ENCODE results near the gene ZDHHC11B. TPM values are rescaled to one million over a fixed set of nuclear protein-coding genes. Genes with fewer than 3 reads are reported as not detected.
"Not testable (repeated sequence)": the region's sequence is repeated elsewhere in the genome, so short reads cannot be mapped to it uniquely, and the experiment has no call there.

Gene ZDHHC11B
- total RNA-seq, 1 experiment from 2014 or later = 1.4 TPM

GRCh38 chr5:772547-772890 is 12.0 kb downstream of the ZDHHC11B start:
- not testable (repeated sequence) for H3K4me1 Mint-ChIP-seq

GRCh38 chr5:771841-772546 is 12.5 kb downstream of the ZDHHC11B start:
- no CpG with 5 or more reads among the region's 31 CpGs for WGBS (ENCODE audit: extremely low coverage, insufficient read length, low lambda C conversion rate)
- H2BK12ac ChIP-seq (ENCODE audit: insufficient read length, low read depth, low read length); H3K4me3 Mint-ChIP-seq; H2AFZ ChIP-seq (ENCODE audit: low read length); H4K8ac ChIP-seq (replicated peaks; ENCODE audit: insufficient read length, low read depth, low read length); H3K4me1 ChIP-seq (ENCODE audit: insufficient read depth, low read length); H3K9me3 ChIP-seq (ENCODE audit: control insufficient read depth, low read depth, low read length); H3K4me1 Mint-ChIP-seq; H2BK20ac ChIP-seq (ENCODE audit: low read depth, low read length, poor library complexity, severe bottlenecking); H3K9ac ChIP-seq (ENCODE audit: extremely low read depth, insufficient read length, low read length); H2BK5ac ChIP-seq (ENCODE audit: insufficient read length, low read length); H4K91ac ChIP-seq (ENCODE audit: insufficient read length, low read depth, low read length); H2BK15ac ChIP-seq (ENCODE audit: low read depth, low read length); H3K56ac ChIP-seq (ENCODE audit: insufficient read length, low read depth, low read length); H4K5ac ChIP-seq (ENCODE audit: insufficient read length, low read depth, low read length); H3K14ac ChIP-seq (ENCODE audit: insufficient read depth, low read length); H3T11ph ChIP-seq (ENCODE audit: low read length); H3K4me2 ChIP-seq (ENCODE audit: insufficient read depth, insufficient read length, low read length); DNase-seq; H3K23me2 ChIP-seq (ENCODE audit: insufficient read length, low read depth, low read length, poor library complexity, severe bottlenecking); H3K23ac ChIP-seq (ENCODE audit: insufficient read length, low read depth, low read length); H3K27ac ChIP-seq (ENCODE audit: insufficient read length, low read depth, low read length); H3K27ac Mint-ChIP-seq; H3K79me1 ChIP-seq (ENCODE audit: insufficient read depth, low read depth, low read length, poor library complexity, severe bottlenecking); H3K9me3 Mint-ChIP-seq; H3K36me3 Mint-ChIP-seq (ENCODE audit: insufficient read depth in 1 of 3, low read depth in 3 of 3); H3K79me2 ChIP-seq (ENCODE audit: insufficient read depth, low read length); H3K27me3 Mint-ChIP-seq (ENCODE audit: low read depth); H2BK120ac ChIP-seq (ENCODE audit: low read depth, low read length, poor library complexity, severe bottlenecking); H3K4ac ChIP-seq (ENCODE audit: low read depth, low read length); H4K20me1 ChIP-seq (ENCODE audit: control insufficient read depth, insufficient read depth, insufficient read length); H3K27me3 ChIP-seq (ENCODE audit: insufficient read depth, low read length); H3K18ac ChIP-seq (ENCODE audit: insufficient read length, low read depth, low read length); H2AK5ac ChIP-seq (ENCODE audit: insufficient read length, low read length): not testable (repeated sequence)

More at GRCh38 chr5:772547-772890, 12.0 kb downstream of the ZDHHC11B start:
- not testable (repeated sequence) for H3K36me3 Mint-ChIP-seq (ENCODE audit: insufficient read depth in 1 of 3, low read depth in 3 of 3); H2BK15ac ChIP-seq (ENCODE audit: low read depth, low read length); H3K4me3 Mint-ChIP-seq; H3K79me1 ChIP-seq (ENCODE audit: insufficient read depth, low read depth, low read length, poor library complexity, severe bottlenecking); H3K23ac ChIP-seq (ENCODE audit: insufficient read length, low read depth, low read length); H4K20me1 ChIP-seq (ENCODE audit: control insufficient read depth, insufficient read depth, insufficient read length); H3K9me3 ChIP-seq (ENCODE audit: control insufficient read depth, low read depth, low read length); H4K8ac ChIP-seq (replicated peaks; ENCODE audit: insufficient read length, low read depth, low read length); H3K27me3 ChIP-seq (ENCODE audit: insufficient read depth, low read length); H3K4me2 ChIP-seq (ENCODE audit: insufficient read depth, insufficient read length, low read length); H3K56ac ChIP-seq (ENCODE audit: insufficient read length, low read depth, low read length); H3K18ac ChIP-seq (ENCODE audit: insufficient read length, low read depth, low read length); H3K27ac Mint-ChIP-seq; H3K79me2 ChIP-seq (ENCODE audit: insufficient read depth, low read length); H2BK20ac ChIP-seq (ENCODE audit: low read depth, low read length, poor library complexity, severe bottlenecking); H2AFZ ChIP-seq (ENCODE audit: low read length); H3T11ph ChIP-seq (ENCODE audit: low read length); H3K14ac ChIP-seq (ENCODE audit: insufficient read depth, low read length); H3K27me3 Mint-ChIP-seq (ENCODE audit: low read depth); DNase-seq; H2BK5ac ChIP-seq (ENCODE audit: insufficient read length, low read length); H3K27ac ChIP-seq (ENCODE audit: insufficient read length, low read depth, low read length); H3K4ac ChIP-seq (ENCODE audit: low read depth, low read length); H4K5ac ChIP-seq (ENCODE audit: insufficient read length, low read depth, low read length); H4K91ac ChIP-seq (ENCODE audit: insufficient read length, low read depth, low read length); H3K23me2 ChIP-seq (ENCODE audit: insufficient read length, low read depth, low read length, poor library complexity, severe bottlenecking); H3K9me3 Mint-ChIP-seq; H2BK12ac ChIP-seq (ENCODE audit: insufficient read length, low read depth, low read length); H3K9ac ChIP-seq (ENCODE audit: extremely low read depth, insufficient read length, low read length); H3K4me1 ChIP-seq (ENCODE audit: insufficient read depth, low read length); H2BK120ac ChIP-seq (ENCODE audit: low read depth, low read length, poor library complexity, severe bottlenecking); H2AK5ac ChIP-seq (ENCODE audit: insufficient read length, low read length)
- no CpG with 5 or more reads among the region's 14 CpGs for WGBS (ENCODE audit: extremely low coverage, insufficient read length, low lambda C conversion rate)
